H9 (cell line): ENCODE measurements around the gene GPX7. TPM values are rescaled to one million over a fixed set of nuclear protein-coding genes. Genes with fewer than 3 reads are reported as not detected.

Experiments
- DNase-seq: peaks from one replicate; pipeline ENCODE4 v3.0.0-alpha.2; 2017
- H2AFZ ChIP-seq: one replicate; pipeline ENCODE4 v1.6.1; 2013; ENCODE audit warnings: mild to moderate bottlenecking, low read length, control low read depth, moderate library complexity
- H2AK5ac ChIP-seq: 2 replicates; pipeline ENCODE4 v1.6.1; 2013; ENCODE audit warnings: low read length, control low read depth, mixed read lengths; ENCODE audit not compliant: insufficient read length
- H2BK120ac ChIP-seq: one replicate; pipeline ENCODE4 v1.6.1; 2013; ENCODE audit warnings: low read depth, mild to moderate bottlenecking, low read length, control low read depth, inconsistent platforms; ENCODE audit not compliant: poor library complexity, severe bottlenecking
- H2BK12ac ChIP-seq: 2 replicates; pipeline ENCODE4 v1.6.1; 2013; ENCODE audit warnings: low read length, control low read depth, mixed read lengths, low read depth; ENCODE audit not compliant: insufficient read length
- H2BK15ac ChIP-seq: 2 replicates; pipeline ENCODE4 v1.6.1; 2013; ENCODE audit warnings: low read depth, low read length, control low read depth
- H2BK20ac ChIP-seq: one replicate; pipeline ENCODE4 v1.6.1; 2013; ENCODE audit warnings: low read depth, mild to moderate bottlenecking, low read length, control low read depth, inconsistent platforms; ENCODE audit not compliant: poor library complexity, severe bottlenecking
- H2BK5ac ChIP-seq: 2 replicates; pipeline ENCODE4 v1.6.1; 2013; ENCODE audit warnings: low read length, control low read depth, mixed read lengths; ENCODE audit not compliant: insufficient read length
- H3K14ac ChIP-seq: 2 replicates; pipeline ENCODE4 v1.6.1; 2013; ENCODE audit warnings: low read length, control low read depth; ENCODE audit not compliant: insufficient read depth
- H3K18ac ChIP-seq: 2 replicates; pipeline ENCODE4 v1.6.1; 2013; ENCODE audit warnings: low read depth, mild to moderate bottlenecking, mixed read lengths, low read length, control low read depth; ENCODE audit not compliant: insufficient read length
- H3K23ac ChIP-seq: 2 replicates; pipeline ENCODE4 v1.6.1; 2013; ENCODE audit warnings: low read length, control low read depth, mixed read lengths, low read depth; ENCODE audit not compliant: insufficient read length
- H3K23me2 ChIP-seq: 2 replicates; pipeline ENCODE4 v1.6.1; 2013; ENCODE audit warnings: low read depth, mild to moderate bottlenecking, mixed read lengths, low read length, control low read depth; ENCODE audit not compliant: insufficient read length, poor library complexity, severe bottlenecking
- H3K27ac ChIP-seq: 2 replicates; pipeline ENCODE4 v1.5.1; 2013; ENCODE audit warnings: low read length, control low read depth, mixed read lengths, low read depth; ENCODE audit not compliant: insufficient read length
- H3K27me3 ChIP-seq: 2 replicates; pipeline ENCODE4 v1.6.1; 2013; ENCODE audit warnings: low read length, control low read depth, inconsistent platforms; ENCODE audit not compliant: insufficient read depth
- H3K4ac ChIP-seq: 2 replicates; pipeline ENCODE4 v1.6.1; 2013; ENCODE audit warnings: low read depth, mild to moderate bottlenecking, control low read depth, inconsistent platforms, low read length, moderate library complexity
- H3K4me1 ChIP-seq: 2 replicates; pipeline ENCODE4 v1.6.1; 2013; ENCODE audit warnings: low read length, control low read depth, inconsistent platforms; ENCODE audit not compliant: insufficient read depth
- H3K4me2 ChIP-seq: 2 replicates; pipeline ENCODE4 v1.6.1; 2013; ENCODE audit warnings: low read length, control low read depth, mixed read lengths; ENCODE audit not compliant: insufficient read length, insufficient read depth
- H3K56ac ChIP-seq: 2 replicates; pipeline ENCODE4 v1.6.1; 2013; ENCODE audit warnings: low read depth, mild to moderate bottlenecking, mixed read lengths, low read length, control low read depth; ENCODE audit not compliant: insufficient read length
- H3K79me1 ChIP-seq: 2 replicates; pipeline ENCODE4 v1.6.1; 2013; ENCODE audit warnings: low read depth, mild to moderate bottlenecking, moderate library complexity, low read length, control low read depth, inconsistent platforms; ENCODE audit not compliant: insufficient read depth, poor library complexity, severe bottlenecking
- H3K79me2 ChIP-seq: 2 replicates; pipeline ENCODE4 v1.6.1; 2013; ENCODE audit warnings: low read length, control low read depth, inconsistent platforms; ENCODE audit not compliant: insufficient read depth
- H3K9ac ChIP-seq: 2 replicates; pipeline ENCODE4 v1.6.1; 2013; ENCODE audit warnings: low read length, control low read depth, mixed read lengths; ENCODE audit not compliant: insufficient read length; ENCODE audit errors: extremely low read depth
- H3K9me3 ChIP-seq: one replicate; pipeline ENCODE4 v1.6.1; 2013; ENCODE audit warnings: low read depth, low read length, inconsistent platforms; ENCODE audit not compliant: control insufficient read depth
- H3T11ph ChIP-seq: one replicate; pipeline ENCODE4 v1.6.1; 2013; ENCODE audit warnings: mild to moderate bottlenecking, low read length, control low read depth, inconsistent platforms
- H4K20me1 ChIP-seq: one replicate; pipeline ENCODE4 v1.6.1; 2013; ENCODE audit not compliant: control insufficient read depth, insufficient read length, insufficient read depth
- H4K5ac ChIP-seq: 2 replicates; pipeline ENCODE4 v1.6.1; 2013; ENCODE audit warnings: low read depth, mild to moderate bottlenecking, mixed read lengths, low read length, control low read depth; ENCODE audit not compliant: insufficient read length
- H4K8ac ChIP-seq: replicated peaks from 2 replicates; pipeline ENCODE4 v1.6.1; 2013; ENCODE audit warnings: low read length, control low read depth, mixed read lengths, low read depth; ENCODE audit not compliant: insufficient read length
- H4K91ac ChIP-seq: 2 replicates; pipeline ENCODE4 v1.6.1; 2013; ENCODE audit warnings: low read depth, mild to moderate bottlenecking, moderate library complexity, mixed read lengths, low read length, control low read depth; ENCODE audit not compliant: insufficient read length
- H3K27ac Mint-ChIP-seq, 3 experiments: 2 replicates in 2 of 3; 3 replicates in 1 of 3; pipeline ENCODE4 v1.8.0; 2020 to 2021; ENCODE audit warnings: mixed read lengths in 3 of 3, mild to moderate bottlenecking in 1 of 3, moderate library complexity in 1 of 3
- H3K27me3 Mint-ChIP-seq: 2 replicates; pipeline ENCODE4 v1.8.0; 2021; ENCODE audit warnings: low read depth, mild to moderate bottlenecking, moderate library complexity, mixed read lengths
- H3K36me3 Mint-ChIP-seq, 3 experiments: 2 replicates in 2 of 3; 3 replicates in 1 of 3; pipeline ENCODE4 v1.8.0; 2020 to 2021; ENCODE audit warnings: low read depth in 3 of 3, mixed read lengths in 3 of 3; ENCODE audit not compliant: insufficient read depth in 1 of 3
- H3K4me1 Mint-ChIP-seq, 2 experiments: 2 replicates each; pipeline ENCODE4 v1.8.0; 2020; ENCODE audit warnings: mixed read lengths in 2 of 2
- H3K4me3 Mint-ChIP-seq, 2 experiments: 2 replicates in 1 of 2; 3 replicates in 1 of 2; pipeline ENCODE4 v1.8.0; 2020 to 2021; ENCODE audit warnings: mild to moderate bottlenecking in 2 of 2, mixed read lengths in 2 of 2, moderate library complexity in 1 of 2
- H3K9me3 Mint-ChIP-seq, 2 experiments: 2 replicates in 1 of 2; 3 replicates in 1 of 2; pipeline ENCODE4 v1.8.0; 2020; ENCODE audit warnings: mild to moderate bottlenecking in 2 of 2, mixed read lengths in 2 of 2, moderate library complexity in 1 of 2
- CTCF ChIP-seq: fragments of 200-600 bp; sonication (generic); conservative IDR thresholded peaks from 3 replicates; pipeline ENCODE4 v1.8.0; 2021; ENCODE audit warnings: antibody characterized with exemption, mild to moderate bottlenecking
- WGBS: extraction: QIAGEN DNeasy Blood & Tissue Kit; methylation state at CpG from one replicate; pipeline ENCODE4 v1.1.7; 2013; ENCODE audit warnings: missing lambda C conversion rate, low lambda C conversion rate, mixed read lengths; ENCODE audit not compliant: insufficient read length; ENCODE audit errors: extremely low coverage; 5-methylcytosine and 5-hydroxymethylcytosine counted together
- total RNA-seq: library from RNA; stranded (reverse); gene quantifications from 2 replicates; pipeline ENCODE4 v1.2.1, GENCODE V29; 2021

The GPX7 gene
- total RNA-seq, 1 experiment from 2014 or later = 12.1 TPM

- H4K20me1 ChIP-seq = no peaks in the 10 kb centered on the region
- no peaks in the 10 kb centered on the region for H3K27me3 ChIP-seq
- no peak overlapping the region for H3K23ac ChIP-seq
- no CpG with 5 or more reads among the region's 7 CpGs for WGBS
- no peak overlapping the region for H3T11ph ChIP-seq
- no peak overlapping the region for H4K8ac ChIP-seq
- no peak for DNase-seq
- no peaks in the 10 kb centered on the region for H3K79me1 ChIP-seq
- no peak overlapping the region for H4K91ac ChIP-seq
- Mint-ChIP-seq H3K36me3 (no peaks in the 10 kb centered on the region; a peak in 1 of 7 replicates), H3K4me1 (peaks cover 13 to 16% of the 10 kb centered on the region in 2 experiments), H3K27me3 (peaks cover 2% of the 10 kb centered on the region), H3K27ac (no peak overlapping the region; a peak in 1 of 7 replicates), H3K9me3 (no peaks in the 10 kb centered on the region), H3K4me3 (no peak overlapping the region)
- H3K9ac ChIP-seq = no peak overlapping the region
- H3K4me2 ChIP-seq = no peak overlapping the region
- TF ChIP-seq CTCF = no peak
- no peaks in the 10 kb centered on the region for H3K9me3 ChIP-seq
- no peak overlapping the region for H3K18ac ChIP-seq
- H3K27ac ChIP-seq = no peak overlapping the region
- H2BK20ac ChIP-seq = no peak overlapping the region
- H2AFZ ChIP-seq = no peak overlapping the region
- H3K4me1 ChIP-seq = no peaks in the 10 kb centered on the region
- no peak overlapping the region for H2BK12ac ChIP-seq
- H2BK5ac ChIP-seq = no peak overlapping the region
- H3K23me2 ChIP-seq = no peaks in the 10 kb centered on the region
- no peak overlapping the region for H3K4ac ChIP-seq
- H4K5ac ChIP-seq = no peak overlapping the region
- H3K79me2 ChIP-seq = no peaks in the 10 kb centered on the region
- H3K56ac ChIP-seq = no peak overlapping the region
- no peak overlapping the region for H2BK120ac ChIP-seq
- no peak overlapping the region for H3K14ac ChIP-seq
- no peak overlapping the region for H2AK5ac ChIP-seq
- no peak overlapping the region for H2BK15ac ChIP-seq
These were observed 32.5 kb upstream of the GPX7 start for GRCh38 chr1:52569449-52570210.
